GM19238 (cell line): ENCODE data around the gene MPRIP.
"Not testable (repeated sequence)": the region's sequence is repeated elsewhere in the genome, so short reads cannot be mapped to it uniquely, and the experiment has no call there.

Experiments used
- DNase-seq: peaks from one replicate; pipeline ENCODE4 v3.0.0; 2011; ENCODE audit warnings: low spot score; ENCODE audit not compliant: insufficient read length

The MPRIP gene

DNA sequence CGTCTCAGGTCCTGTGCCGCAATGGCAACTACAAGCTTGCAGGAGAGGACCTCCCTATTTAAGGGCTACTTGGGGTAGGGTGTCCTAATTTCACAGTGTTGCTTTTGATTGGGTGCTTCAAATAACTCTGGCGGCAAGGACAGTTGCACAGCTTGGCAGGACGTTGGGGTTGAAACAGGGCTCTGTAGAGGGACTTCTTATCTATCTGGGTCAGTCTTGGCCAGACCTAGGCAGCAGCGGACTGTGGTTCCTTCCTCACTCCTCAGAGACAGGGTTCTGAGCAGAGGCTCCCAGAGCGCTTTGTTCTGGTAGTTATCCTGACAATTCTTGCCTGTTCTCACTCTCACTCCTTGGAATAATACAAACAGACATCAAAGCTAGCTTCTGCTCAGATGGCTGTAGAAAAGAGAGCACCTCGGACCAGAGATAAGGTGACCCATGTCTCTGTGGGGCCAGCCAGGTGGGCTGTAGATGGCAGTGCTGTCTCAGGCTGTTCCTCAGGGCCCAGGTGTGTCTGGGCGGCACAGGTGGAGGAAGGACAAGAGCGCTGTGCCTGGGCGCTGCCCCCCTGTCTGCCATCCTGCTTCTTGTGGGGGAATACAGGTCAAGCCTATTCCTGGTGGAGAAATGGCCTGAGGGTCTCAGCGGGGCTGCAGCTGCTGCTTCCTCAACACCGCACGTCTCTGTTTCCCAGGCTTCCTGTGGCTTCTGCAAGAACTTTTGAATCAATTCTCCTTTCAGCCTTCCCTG lies 102.8 kb downstream of the MPRIP start:
- DNase-seq = no peak

GRCh38 chr17:17146786-17147406 lies 104.6 kb downstream of the MPRIP start:
- no peak for DNase-seq

- DNase-seq = no peak
Observed at GRCh38 chr17:17147821-17148220, 105.6 kb downstream of the MPRIP start.

- DNase-seq = no peak
Observed at GRCh38 chr17:17149520-17150447, 107.5 kb downstream of the MPRIP start.

- no peak for DNase-seq
Observed at GRCh38 chr17:17150448-17150800, 108.2 kb downstream of the MPRIP start.

- DNase-seq = no peak
Observed at GRCh38 chr17:17151055-17151454, 108.8 kb downstream of the MPRIP start.

GRCh38 chr17:17151541-17151940 lies 109.3 kb downstream of the MPRIP start:
- no peak for DNase-seq

DNA sequence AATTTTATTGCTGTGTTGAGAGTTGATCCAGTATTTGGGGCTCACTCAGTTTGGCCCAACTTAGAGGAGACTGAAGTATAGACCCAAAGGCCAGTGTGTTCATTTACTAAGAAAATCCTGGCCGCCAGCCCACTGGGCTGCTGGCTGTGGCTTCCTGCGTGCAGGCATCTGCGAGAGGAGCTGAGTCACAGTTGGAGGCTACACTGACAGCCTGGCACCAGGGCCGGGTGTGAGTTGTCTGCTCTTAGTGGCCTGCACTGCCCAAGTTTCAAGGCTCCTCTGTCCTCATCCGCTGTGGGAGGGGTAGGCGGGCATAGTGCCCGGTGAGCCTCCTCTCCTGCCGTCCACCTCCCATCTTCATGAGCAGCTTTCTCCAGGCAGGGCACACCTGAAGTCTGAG lies 109.7 kb downstream of the MPRIP start:
- DNase-seq = no peak

GRCh38 chr17:17152385-17152784 lies 110.1 kb downstream of the MPRIP start:
- no peak for DNase-seq

DNA sequence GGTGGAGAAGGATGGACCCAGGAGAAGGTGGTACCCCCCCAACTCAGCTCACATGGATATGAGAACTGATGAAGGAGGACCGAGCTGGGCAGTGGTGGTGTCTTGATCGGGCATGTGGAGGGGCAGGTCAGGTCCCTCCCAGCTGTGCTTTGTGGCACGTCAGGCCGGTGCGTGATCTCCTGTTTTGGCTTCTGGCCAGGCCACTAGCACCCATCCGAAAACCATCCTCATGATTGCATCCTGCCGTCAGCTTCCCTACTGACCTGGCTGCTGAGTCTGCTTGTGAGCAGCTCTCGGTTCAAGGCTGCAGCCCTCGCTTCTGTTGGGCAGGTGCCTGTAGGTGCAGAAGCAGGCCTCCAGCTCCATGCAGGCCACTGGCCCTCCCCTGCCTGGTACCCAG lies 110.8 kb downstream of the MPRIP start:
- DNase-seq = no peak

- no peak for DNase-seq
Observed at GRCh38 chr17:17153709-17154108, 111.5 kb downstream of the MPRIP start.

- DNase-seq = no peak
Observed at GRCh38 chr17:17154556-17154955, 112.3 kb downstream of the MPRIP start.

DNA sequence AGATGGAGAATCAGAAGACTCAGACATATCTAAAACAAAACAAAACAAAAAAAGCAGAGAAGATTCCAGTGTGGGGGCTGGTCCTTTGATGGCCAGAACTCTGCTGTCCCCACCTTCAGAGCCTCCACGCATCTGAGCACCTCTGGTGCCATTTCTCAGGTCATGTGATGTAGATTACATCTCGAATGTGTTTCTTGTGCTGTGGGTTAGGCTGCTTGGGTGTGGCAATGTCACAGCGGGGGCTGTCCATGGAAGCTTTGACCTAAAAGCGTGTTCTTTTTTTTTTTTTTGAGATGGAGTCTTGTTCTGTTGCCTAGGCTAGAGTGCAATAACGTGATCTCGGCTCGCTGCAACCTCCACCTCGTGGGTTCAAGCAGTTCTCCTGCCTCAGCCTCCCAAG lies 112.7 kb downstream of the MPRIP start:
- no peak for DNase-seq

DNA sequence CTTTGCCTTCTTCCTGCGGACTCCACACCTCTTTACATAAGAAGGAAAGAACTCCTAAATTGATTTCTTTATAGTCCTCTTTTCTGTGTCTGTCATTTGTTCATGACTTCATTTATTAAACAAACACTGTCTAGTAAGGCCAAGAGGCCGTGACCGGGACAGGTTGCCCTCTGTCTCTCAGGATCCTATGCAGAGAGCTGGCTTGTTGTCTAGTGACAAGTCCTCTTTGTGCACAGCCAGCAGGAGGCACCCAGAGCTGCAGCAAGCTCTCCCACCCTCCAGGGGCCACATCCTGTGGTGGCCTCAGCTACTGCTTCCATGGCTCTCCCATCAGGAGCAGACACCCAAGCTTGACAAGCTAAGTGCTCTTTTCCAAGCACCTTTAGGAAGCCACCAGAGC lies 113.3 kb downstream of the MPRIP start:
- DNase-seq = no peak

GRCh38 chr17:17156107-17156506 lies 113.8 kb downstream of the MPRIP start:
- DNase-seq = no peak

DNA sequence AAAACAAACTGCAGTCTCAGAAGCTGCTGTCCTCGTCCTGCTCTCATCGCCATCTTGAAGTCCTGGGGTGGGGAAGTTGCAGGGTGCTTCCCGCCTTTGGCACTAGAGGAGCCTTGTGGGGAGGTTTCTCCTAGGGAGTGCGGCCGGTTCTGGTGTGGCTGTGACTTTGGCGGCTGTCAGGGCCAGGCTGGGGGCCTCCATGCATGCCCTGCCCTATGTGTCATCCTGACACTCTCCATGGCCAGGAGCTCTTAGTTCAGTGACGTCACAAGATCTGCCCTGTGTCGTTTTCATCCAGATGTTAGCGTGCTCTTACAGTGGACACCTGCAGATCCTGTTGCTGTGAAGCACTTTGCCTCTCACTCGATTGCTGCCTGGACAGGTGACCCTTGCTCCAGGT lies 114.3 kb downstream of the MPRIP start:
- DNase-seq = no peak

DNA sequence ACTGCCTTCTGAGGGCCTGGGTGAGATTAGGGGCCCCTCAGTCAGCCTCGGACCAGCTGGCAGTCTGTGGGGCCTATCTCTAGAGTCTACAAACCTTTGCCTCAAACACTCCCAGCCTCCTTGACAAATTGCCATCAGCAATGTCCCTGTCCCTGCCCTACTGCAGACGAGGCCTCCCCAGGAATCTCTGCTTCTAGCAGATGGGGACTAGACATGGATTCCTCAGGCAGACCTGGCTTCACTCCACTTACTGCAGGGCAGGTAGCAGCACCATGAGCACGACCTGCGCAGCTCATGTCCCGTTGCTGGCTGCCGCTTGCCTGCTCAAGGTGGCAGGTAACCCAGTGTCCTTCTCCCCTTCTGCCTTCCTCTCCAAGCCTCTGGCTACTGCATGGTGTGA lies 114.8 kb downstream of the MPRIP start:
- DNase-seq = no peak

DNA sequence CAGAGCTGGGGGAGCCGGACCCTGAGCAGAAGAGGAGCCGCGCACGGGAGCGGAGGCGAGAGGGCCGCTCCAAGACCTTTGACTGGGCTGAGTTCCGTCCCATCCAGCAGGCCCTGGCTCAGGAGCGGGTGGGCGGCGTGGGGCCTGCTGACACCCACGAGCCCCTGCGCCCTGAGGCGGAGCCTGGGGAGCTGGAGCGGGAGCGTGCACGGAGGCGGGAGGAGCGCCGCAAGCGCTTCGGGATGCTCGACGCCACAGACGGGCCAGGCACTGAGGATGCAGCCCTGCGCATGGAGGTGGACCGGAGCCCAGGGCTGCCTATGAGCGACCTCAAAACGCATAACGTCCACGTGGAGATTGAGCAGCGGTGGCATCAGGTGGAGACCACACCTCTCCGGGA lies 116.2 kb downstream of the MPRIP start:
- not testable (repeated sequence) for DNase-seq

DNA sequence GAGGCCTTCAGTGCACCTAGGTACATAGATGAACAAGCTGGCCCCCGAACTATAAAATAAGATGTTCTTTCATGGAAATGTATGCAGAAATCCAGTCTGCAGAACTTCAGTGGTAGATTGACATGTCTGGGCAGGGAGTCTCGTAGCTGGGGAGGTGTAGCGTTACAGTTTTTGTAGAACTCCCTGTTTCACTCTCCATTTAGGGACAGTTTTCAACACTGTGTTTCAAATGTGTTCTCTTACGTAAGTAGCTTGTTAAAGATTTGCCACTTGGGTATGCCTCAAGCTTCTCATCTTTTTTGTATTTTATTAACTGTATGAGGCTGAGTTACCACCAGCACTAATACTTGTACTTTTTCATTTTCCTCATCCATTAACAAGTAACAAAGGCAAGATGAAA lies 117.3 kb downstream of the MPRIP start:
- DNase-seq = no peak

- DNase-seq = no peak
Observed at GRCh38 chr17:17161121-17161520, 118.9 kb downstream of the MPRIP start.

GRCh38 chr17:17161759-17162158 lies 119.5 kb downstream of the MPRIP start:
- no peak for DNase-seq

GRCh38 chr17:17164156-17164555 lies 121.9 kb downstream of the MPRIP start:
- no peak for DNase-seq
